Lower leg skin (tissue), 3 donors: ENCODE measurements around the gene PACS1.

ENCODE experiments used
- CTCF ChIP-seq, 3 donors: fragments of 450-650 bp; IDR thresholded peaks; one replicate each; pipeline ENCODE4 v1.5.1; 2016; ENCODE audit warnings: antibody characterized with exemption in 3 of 3, mild to moderate bottlenecking in 3 of 3, moderate library complexity in 2 of 3
- POLR2A ChIP-seq, 2 donors: fragments of 450-650 bp; IDR thresholded peaks; one replicate each; pipeline ENCODE4 v1.6.1; 2016 to 2017; ENCODE audit warnings: antibody characterized with exemption in 2 of 2, mild to moderate bottlenecking in 1 of 2, moderate library complexity in 1 of 2

DNA sequence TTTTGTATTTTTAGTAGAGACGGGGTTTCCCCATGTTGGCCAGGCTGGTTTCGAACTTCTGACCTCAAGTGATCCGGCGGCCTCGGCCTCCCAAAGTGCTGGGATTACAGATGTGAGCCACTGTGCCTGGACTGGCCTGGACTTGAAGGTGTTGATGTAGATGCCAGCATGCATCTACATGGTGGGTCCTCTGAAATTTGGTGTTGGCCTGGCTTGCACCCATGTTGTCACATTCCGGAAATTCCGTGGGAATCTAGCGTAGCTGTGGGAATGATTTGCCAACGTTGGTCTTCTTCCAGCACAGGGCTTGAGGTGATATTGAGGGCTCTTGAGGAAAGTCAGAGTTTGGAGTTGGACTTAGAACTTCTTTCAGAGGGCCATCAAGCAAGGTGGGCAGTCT lies 6.5 kb downstream of the PACS1 start:
- no peak for TF ChIP-seq POLR2A (IDR thresholded peaks at IDR 0.05)
- no peak for TF ChIP-seq CTCF (IDR thresholded peaks at IDR 0.05)
